Mesenchymal stem cell (in vitro differentiated cells and primary cell): ENCODE data around the gene RAB6A.

Source experiments
- DNase-seq: peaks from one replicate; pipeline ENCODE4 v3.0.0-alpha.2; 2013
- H2AFZ ChIP-seq: one replicate; pipeline ENCODE4 v1.6.1; 2013; ENCODE audit warnings: low read depth, mild to moderate bottlenecking, control low read depth, inconsistent platforms, low read length, moderate library complexity
- H2AK5ac ChIP-seq: 2 replicates; pipeline ENCODE4 v1.6.1; 2013; ENCODE audit warnings: low read length, moderate library complexity, mild to moderate bottlenecking, inconsistent platforms; ENCODE audit not compliant: severe bottlenecking
- H2BK120ac ChIP-seq: one replicate; pipeline ENCODE4 v1.6.1; 2013; ENCODE audit warnings: low read depth, mild to moderate bottlenecking, inconsistent platforms, low read length, moderate library complexity
- H2BK12ac ChIP-seq, 2 experiments: one replicate each; pipeline ENCODE4 v1.6.1; 2013; ENCODE audit warnings: inconsistent platforms in 2 of 2, low read length in 2 of 2, mild to moderate bottlenecking in 2 of 2, moderate library complexity in 2 of 2, control low read depth in 1 of 2
- H2BK15ac ChIP-seq: one replicate; pipeline ENCODE4 v1.6.1; 2013; ENCODE audit warnings: mild to moderate bottlenecking, low read depth, inconsistent platforms; ENCODE audit not compliant: poor library complexity, severe bottlenecking
- H2BK5ac ChIP-seq: 2 replicates; pipeline ENCODE4 v1.6.1; 2013; ENCODE audit warnings: low read depth, mild to moderate bottlenecking, low read length, control low read depth, inconsistent platforms; ENCODE audit not compliant: poor library complexity, severe bottlenecking
- H3K14ac ChIP-seq, 2 experiments: one replicate each; pipeline ENCODE4 v1.6.1; 2013; ENCODE audit warnings: inconsistent platforms in 2 of 2, low read length in 2 of 2, control low read depth in 1 of 2, mild to moderate bottlenecking in 1 of 2, moderate library complexity in 1 of 2
- H3K18ac ChIP-seq, 2 experiments: one replicate each; pipeline ENCODE4 v1.6.1; 2013; ENCODE audit warnings: inconsistent platforms in 2 of 2, low read length in 2 of 2, control low read depth in 1 of 2, low read depth in 1 of 2, mild to moderate bottlenecking in 1 of 2
- H3K23ac ChIP-seq, 2 experiments: one replicate each; pipeline ENCODE4 v1.6.1; 2013; ENCODE audit warnings: inconsistent platforms in 2 of 2, low read length in 2 of 2, mild to moderate bottlenecking in 2 of 2, moderate library complexity in 2 of 2, control low read depth in 1 of 2
- H3K27ac ChIP-seq: 2 replicates; pipeline ENCODE4 v1.5.1; 2013; ENCODE audit warnings: mild to moderate bottlenecking, moderate library complexity, low read length, control low read depth, inconsistent platforms; ENCODE audit not compliant: poor library complexity, severe bottlenecking
- H3K27me3 ChIP-seq, 2 experiments: 2 replicates each; pipeline versions ENCODE4 v1.6.1 to v1.7.0; 2013; ENCODE audit warnings: low read length in 2 of 2, mild to moderate bottlenecking in 2 of 2, moderate library complexity in 2 of 2, control low read depth in 1 of 2, inconsistent platforms in 1 of 2; ENCODE audit not compliant: control insufficient read depth in 1 of 2, insufficient read depth in 1 of 2
- H3K36me3 ChIP-seq, 2 experiments: 2 replicates each; pipeline versions ENCODE4 v1.6.1 to v1.7.0; 2013; ENCODE audit warnings: low read length in 2 of 2, control low read depth in 1 of 2, inconsistent platforms in 1 of 2, low read depth in 1 of 2, mild to moderate bottlenecking in 1 of 2; ENCODE audit not compliant: insufficient read depth in 2 of 2, control insufficient read depth in 1 of 2
- H3K4ac ChIP-seq, 2 experiments: one replicate each; pipeline ENCODE4 v1.6.1; 2013; ENCODE audit warnings: inconsistent platforms in 2 of 2, low read length in 2 of 2, mild to moderate bottlenecking in 2 of 2, moderate library complexity in 2 of 2, control low read depth in 1 of 2, low read depth in 1 of 2
- H3K4me1 ChIP-seq: 2 replicates; pipeline ENCODE4 v1.6.1; 2013; ENCODE audit warnings: low read depth, low read length, control low read depth; ENCODE audit not compliant: control insufficient read depth, insufficient read depth
- H3K4me2 ChIP-seq: 2 replicates; pipeline ENCODE4 v1.6.1; 2013; ENCODE audit warnings: low read length, mild to moderate bottlenecking, inconsistent platforms; ENCODE audit not compliant: poor library complexity, severe bottlenecking
- H3K4me3 ChIP-seq, 2 experiments: 2 replicates each; pipeline versions ENCODE4 v1.5.1 to v1.7.0; 2013; ENCODE audit warnings: low read length in 2 of 2, mild to moderate bottlenecking in 2 of 2, control low read depth in 1 of 2, low read depth in 1 of 2; ENCODE audit not compliant: insufficient read depth in 1 of 2
- H3K79me1 ChIP-seq: replicated peaks from 2 replicates; pipeline ENCODE4 v1.6.1; 2013; ENCODE audit warnings: mild to moderate bottlenecking, control low read depth, low read length, inconsistent platforms; ENCODE audit not compliant: poor library complexity, severe bottlenecking
- H3K9ac ChIP-seq: 2 replicates; pipeline ENCODE4 v1.7.0; 2013; ENCODE audit warnings: mild to moderate bottlenecking, low read length, moderate library complexity
- H3K9me3 ChIP-seq: 2 replicates; pipeline ENCODE4 v1.7.0; 2013; ENCODE audit warnings: mild to moderate bottlenecking, low read length; ENCODE audit not compliant: control insufficient read depth
- H4K8ac ChIP-seq: one replicate; pipeline ENCODE4 v1.6.1; 2013; ENCODE audit warnings: inconsistent platforms, mild to moderate bottlenecking, low read length, moderate library complexity
- H4K91ac ChIP-seq: one replicate; pipeline ENCODE4 v1.6.1; 2013; ENCODE audit warnings: mild to moderate bottlenecking, low read length, inconsistent platforms
- WGBS: methylation state at CpG from one replicate; pipeline ENCODE4 v1.1.7; 2013; ENCODE audit warnings: mixed read lengths; 5-methylcytosine and 5-hydroxymethylcytosine counted together

Gene RAB6A

GRCh38 chr11:73762732-73763131 lies 1.9 kb upstream of the RAB6A start:
- H2AFZ ChIP-seq, result no peak overlapping the region
- H3K23ac ChIP-seq, result no peak overlapping the region
- no peak overlapping the region for H3K4ac ChIP-seq
- no peaks in the 10 kb centered on the region for H3K4me1 ChIP-seq
- H4K91ac ChIP-seq, result no peak overlapping the region
- no peak overlapping the region for H4K8ac ChIP-seq
- no peak overlapping the region for H3K14ac ChIP-seq
- no peak overlapping the region for H3K27ac ChIP-seq
- H3K9me3 ChIP-seq, result no peaks in the 10 kb centered on the region
- H3K4me2 ChIP-seq, result no peak overlapping the region
- H3K79me1 ChIP-seq, result no peaks in the 10 kb centered on the region
- H3K4me3 ChIP-seq, result no peak overlapping the region
- H2BK15ac ChIP-seq, result no peak overlapping the region
- H2AK5ac ChIP-seq, result no peak overlapping the region
- no peak overlapping the region for H2BK5ac ChIP-seq
- H3K27me3 ChIP-seq, result peaks cover 3 to 4% of the 10 kb centered on the region in 2 experiments
- H3K36me3 ChIP-seq, result no peaks in the 10 kb centered on the region
- H3K18ac ChIP-seq, result no peak overlapping the region
- DNase-seq, result no peak
- no peak overlapping the region for H2BK12ac ChIP-seq
- H3K9ac ChIP-seq, result no peak overlapping the region
- H2BK120ac ChIP-seq, result no peak overlapping the region

- Histone ChIP-seq H3K4me1 (peaks cover 4% of the 10 kb centered on the region), H2BK5ac (no peak overlapping the region), H2AFZ (peak overlapping the region; percentile 84), H2BK12ac (peak overlapping the region in 1 of 2 experiments; percentile 11), H3K23ac (no peak overlapping the region), H3K27me3 (no peaks in the 10 kb centered on the region), H3K18ac (peak overlapping the region in 1 of 2 experiments; percentile 87), H3K4ac (peak overlapping the region; percentile 0 to 21), H3K27ac (peak overlapping the region; percentile 75), H2BK15ac (no peak overlapping the region), H3K4me2 (peak overlapping the region; percentile 86), H3K9ac (peak overlapping the region; percentile 83), H3K14ac (no peak overlapping the region), H3K9me3 (no peaks in the 10 kb centered on the region), H2BK120ac (no peak overlapping the region), H2AK5ac (peak overlapping the region; percentile 28), H3K4me3 (peak overlapping the region in 1 of 2 experiments; percentile 75), H3K79me1 (no peaks in the 10 kb centered on the region), H4K8ac (peak overlapping the region; percentile 13), H3K36me3 (peaks cover 0 to 3% of the 10 kb centered on the region in 2 experiments), H4K91ac (no peak overlapping the region)
- WGBS, result 71% methylated on average over 11 of the region's 16 CpGs
- DNase-seq, result no peak
These were observed 600 bp upstream of the RAB6A start for GRCh38 chr11:73761403-73761945.

GRCh38 chr11:73760135-73760678 lies 667 bp downstream of the RAB6A start:
- Histone ChIP-seq H3K4me3 (peak overlapping the region; percentile 92 to 99), H3K9ac (peak overlapping the region; percentile 97), H3K36me3 (peaks cover 0 to 3% of the 10 kb centered on the region in 2 experiments), H3K4ac (peak overlapping the region; percentile 88 to 100), H2BK12ac (peak overlapping the region in 1 of 2 experiments; percentile 68), H4K91ac (peak overlapping the region; percentile 89), H3K14ac (peak overlapping the region; percentile 93 to 100), H2BK5ac (peak overlapping the region; percentile 4), H3K4me2 (peak overlapping the region; percentile 61), H3K27me3 (no peaks in the 10 kb centered on the region), H2BK15ac (peak overlapping the region; percentile 68), H2AFZ (peak overlapping the region; percentile 55), H3K9me3 (no peaks in the 10 kb centered on the region), H3K79me1 (no peaks in the 10 kb centered on the region), H2AK5ac (peak overlapping the region; percentile 78), H3K23ac (peak overlapping the region; percentile 81 to 98), H3K4me1 (peaks cover 4% of the 10 kb centered on the region), H3K27ac (peak overlapping the region; percentile 96), H4K8ac (peak overlapping the region; percentile 92), H2BK120ac (peak overlapping the region; percentile 89), H3K18ac (peak overlapping the region; percentile 98 to 99)
- 1% methylated on average over 44 of the region's 44 CpGs for WGBS
- DNase-seq, result peak; percentile 73

GRCh38 chr11:73759610-73760134 lies 1.2 kb downstream of the RAB6A start:
- Histone ChIP-seq H3K4me1 (peaks cover 4% of the 10 kb centered on the region), H2BK12ac (no peak overlapping the region), H3K36me3 (peaks cover 0 to 3% of the 10 kb centered on the region in 2 experiments), H2AK5ac (peak overlapping the region; percentile 33), H3K23ac (peak overlapping the region in 1 of 2 experiments; percentile 81), H3K9ac (peak overlapping the region; percentile 97), H3K79me1 (no peaks in the 10 kb centered on the region), H3K18ac (peak overlapping the region in 1 of 2 experiments; percentile 98), H2BK15ac (peak overlapping the region; percentile 68), H3K4me3 (peak overlapping the region; percentile 92 to 99), H3K4me2 (peak overlapping the region; percentile 61), H2BK120ac (peak overlapping the region; percentile 89), H4K8ac (no peak overlapping the region), H4K91ac (peak overlapping the region; percentile 34), H2BK5ac (peak overlapping the region; percentile 4), H3K27ac (peak overlapping the region; percentile 96), H3K27me3 (no peaks in the 10 kb centered on the region), H3K14ac (peak overlapping the region in 1 of 2 experiments; percentile 93), H3K9me3 (no peaks in the 10 kb centered on the region), H3K4ac (peak overlapping the region in 1 of 2 experiments; percentile 100), H2AFZ (no peak overlapping the region)
- 2% methylated on average over 7 of the region's 8 CpGs for WGBS
- peak; percentile 67 for DNase-seq
